ENCODE data around the gene OR5H6.

OR5H6 gene

DNA sequence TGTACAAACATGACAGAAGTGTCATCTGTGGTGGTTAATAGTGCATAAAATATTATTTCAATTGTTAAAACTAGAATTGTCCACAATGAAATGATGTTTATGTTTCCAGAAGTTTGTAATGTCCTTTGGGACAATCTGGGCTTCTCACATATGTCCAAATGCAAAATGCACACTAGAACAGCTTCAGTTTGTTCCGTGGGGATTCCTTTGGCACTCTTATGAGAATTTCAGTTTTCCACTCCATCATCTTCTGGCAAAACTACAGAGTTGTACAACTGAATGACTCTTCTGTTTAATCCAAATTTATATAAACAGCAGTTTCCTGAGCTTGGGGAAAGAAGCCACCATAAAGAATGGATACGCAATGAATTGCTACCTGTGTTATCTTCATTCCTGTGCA is 2.0 kb upstream of the OR5H6 start:
- H3K27ac ChIP-seq (ENCODE audit: low read length): no peak overlapping the region
- no peaks in the 10 kb centered on the region for H3K4me1 ChIP-seq (ENCODE audit: control insufficient read depth, insufficient read depth, low read length)
- H3K4me3 ChIP-seq (ENCODE audit: low read length): no peak overlapping the region
- WGBS (ENCODE audit: insufficient coverage, insufficient read length): no CpG with 5 or more reads among the region's 2 CpGs
- no peak for DNase-seq (ENCODE audit: low read depth, low spot score)
- no peaks in the 10 kb centered on the region for H3K27me3 ChIP-seq (ENCODE audit: control insufficient read depth, insufficient read depth, low read length)
- no peaks in the 10 kb centered on the region for H3K36me3 ChIP-seq (ENCODE audit: control insufficient read depth, insufficient read depth, low read length)
- H3K9me3 ChIP-seq (ENCODE audit: control insufficient read depth, insufficient read depth, low read length): no peaks in the 10 kb centered on the region

- no CpG with 5 or more reads among the region's 3 CpGs for WGBS (ENCODE audit: insufficient coverage, insufficient read length)
- no peak overlapping the region for H3K27ac ChIP-seq (ENCODE audit: low read length)
- H3K27me3 ChIP-seq (ENCODE audit: control insufficient read depth, insufficient read depth, low read length): no peaks in the 10 kb centered on the region
- H3K9me3 ChIP-seq (ENCODE audit: control insufficient read depth, insufficient read depth, low read length): no peaks in the 10 kb centered on the region
- DNase-seq (ENCODE audit: low read depth, low spot score): no peak
- H3K4me1 ChIP-seq (ENCODE audit: control insufficient read depth, insufficient read depth, low read length): no peaks in the 10 kb centered on the region
- no peak overlapping the region for H3K4me3 ChIP-seq (ENCODE audit: low read length)
- H3K36me3 ChIP-seq (ENCODE audit: control insufficient read depth, insufficient read depth, low read length): no peaks in the 10 kb centered on the region; the same call in 1 of the 2 replicates
Measured at GRCh38 chr3:98269846-98270245, 5.8 kb downstream of the OR5H6 start.

DNA sequence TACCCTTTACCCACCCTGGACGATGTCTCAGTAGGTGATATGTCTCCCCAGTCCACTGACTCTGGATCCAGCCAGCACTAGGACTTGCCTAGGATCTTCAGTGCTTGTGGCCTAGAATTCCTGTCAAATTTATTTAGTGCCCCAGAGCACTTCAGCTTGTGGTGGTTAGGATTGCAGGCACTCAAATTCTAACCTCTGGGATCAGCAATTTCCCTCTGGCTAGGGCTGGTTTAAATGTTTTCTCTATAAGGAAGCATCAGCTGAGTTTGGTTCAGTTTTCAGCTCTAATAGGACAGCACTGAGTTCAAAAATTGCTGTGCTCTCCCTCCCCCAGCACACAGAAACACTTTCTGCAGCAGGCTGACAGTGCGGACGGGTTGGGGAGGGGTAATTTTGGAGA is 8.1 kb downstream of the OR5H6 start:
- Histone ChIP-seq H3K4me3 (ENCODE audit: low read length) (no peak overlapping the region), H3K4me1 (ENCODE audit: control insufficient read depth, insufficient read depth, low read length) (no peaks in the 10 kb centered on the region), H3K9me3 (ENCODE audit: control insufficient read depth, insufficient read depth, low read length) (no peaks in the 10 kb centered on the region), H3K36me3 (ENCODE audit: control insufficient read depth, insufficient read depth, low read length) (no peaks in the 10 kb centered on the region; the same call in 1 of the 2 replicates), H3K27me3 (ENCODE audit: control insufficient read depth, insufficient read depth, low read length) (no peaks in the 10 kb centered on the region), H3K27ac (ENCODE audit: low read length) (no peak overlapping the region)
- no CpG with 5 or more reads among the region's 3 CpGs for WGBS (ENCODE audit: insufficient coverage, insufficient read length)
- DNase-seq (ENCODE audit: low read depth, low spot score): no peak

DNA sequence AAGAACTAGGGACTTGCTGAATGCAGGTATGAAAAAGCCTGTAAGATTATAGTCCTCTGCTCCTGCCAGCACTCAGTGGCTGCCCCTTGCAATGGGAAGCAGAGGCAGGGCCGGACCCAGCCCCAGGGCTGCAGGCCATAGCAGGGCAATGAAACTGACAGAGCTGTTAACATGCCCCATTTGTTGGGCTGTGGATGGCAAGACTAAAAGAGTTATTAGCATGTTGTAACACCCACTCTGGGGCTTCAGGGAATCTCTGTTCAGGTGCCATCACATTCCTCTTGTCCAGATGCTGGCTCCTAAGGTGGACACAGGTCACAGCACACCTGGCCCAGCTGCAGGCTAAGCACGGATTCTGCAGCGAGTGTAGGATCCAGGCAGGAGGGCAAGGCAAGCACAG is 10.9 kb downstream of the OR5H6 start:
- no peak for DNase-seq (ENCODE audit: low read depth, low spot score)
- Histone ChIP-seq H3K4me3 (ENCODE audit: low read length) (no peak overlapping the region), H3K9me3 (ENCODE audit: control insufficient read depth, insufficient read depth, low read length) (no peaks in the 10 kb centered on the region), H3K27ac (ENCODE audit: low read length) (no peak overlapping the region), H3K36me3 (ENCODE audit: control insufficient read depth, insufficient read depth, low read length) (no peaks in the 10 kb centered on the region; the same call in 1 of the 2 replicates), H3K27me3 (ENCODE audit: control insufficient read depth, insufficient read depth, low read length) (no peaks in the 10 kb centered on the region), H3K4me1 (ENCODE audit: control insufficient read depth, insufficient read depth, low read length) (no peaks in the 10 kb centered on the region)
- no CpG with 5 or more reads among the region's 3 CpGs for WGBS (ENCODE audit: insufficient coverage, insufficient read length)

DNA sequence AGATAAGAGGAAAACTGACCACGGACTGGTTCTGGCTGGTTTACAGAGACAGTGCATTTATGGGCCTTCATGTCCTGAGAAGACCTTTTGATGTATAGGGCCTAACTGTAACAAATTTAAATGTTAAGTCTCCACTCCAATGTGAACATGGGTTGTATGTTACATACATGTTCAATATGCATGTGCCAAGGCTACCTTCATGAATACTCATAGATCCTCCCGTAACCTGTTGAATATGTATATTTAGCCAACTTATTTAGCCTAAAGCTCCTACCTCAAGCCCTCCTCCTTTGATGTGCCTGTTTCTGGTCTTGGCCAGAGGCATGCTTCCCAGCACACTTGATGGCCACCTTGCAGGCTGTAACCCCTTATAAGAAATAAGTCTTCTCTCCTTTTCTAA is 18.2 kb downstream of the OR5H6 start, which contains the start of gene OR5H2:
Gene OR5H2 (plus strand): TSS at position 301 of the 400 bp plus-strand sequence. CDS start 398 bp downstream, outside the sequence.
- Histone ChIP-seq H3K4me3 (ENCODE audit: low read length) (no peak within 1 kb of the TSS), H3K27me3 (ENCODE audit: control insufficient read depth, insufficient read depth, low read length) (no peaks in the 10 kb centered on the region), H3K9me3 (ENCODE audit: control insufficient read depth, insufficient read depth, low read length) (no peaks in the 10 kb centered on the region), H3K4me1 (ENCODE audit: control insufficient read depth, insufficient read depth, low read length) (no peaks in the 10 kb centered on the region), H3K36me3 (ENCODE audit: control insufficient read depth, insufficient read depth, low read length) (no peaks in the 10 kb centered on the region), H3K27ac (ENCODE audit: low read length) (no peak within 1 kb of the TSS)
- DNase-seq (ENCODE audit: low read depth, low spot score): no peak
- no CpG with 5 or more reads among the region's 2 CpGs for WGBS (ENCODE audit: insufficient coverage, insufficient read length)

DNA sequence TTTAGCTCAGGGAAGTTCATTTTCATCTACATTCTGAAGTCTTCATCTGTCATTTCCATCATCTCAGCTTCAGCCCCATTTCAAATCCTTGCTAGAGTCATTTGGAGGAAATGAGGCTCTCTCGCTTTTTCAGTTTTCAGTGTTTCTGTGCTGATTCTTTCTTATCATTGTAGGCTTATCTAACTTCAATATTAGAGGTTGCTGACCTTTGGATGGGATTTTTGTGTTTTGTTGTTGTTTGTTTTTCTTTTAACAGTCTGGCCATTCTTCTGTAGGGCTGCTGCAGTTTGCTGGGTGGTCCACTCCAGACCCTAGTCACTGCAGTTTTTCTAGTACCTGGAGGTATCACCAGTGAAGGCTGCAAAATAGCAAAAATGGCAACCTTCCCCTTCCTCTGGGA is 26.9 kb downstream of the OR5H6 start:
- no peaks in the 10 kb centered on the region for H3K36me3 ChIP-seq (ENCODE audit: control insufficient read depth, insufficient read depth, low read length)
- no peak overlapping the region for H3K27ac ChIP-seq (ENCODE audit: low read length)
- no peak for DNase-seq (ENCODE audit: low read depth, low spot score)
- H3K27me3 ChIP-seq (ENCODE audit: control insufficient read depth, insufficient read depth, low read length): no peaks in the 10 kb centered on the region
- no peaks in the 10 kb centered on the region for H3K9me3 ChIP-seq (ENCODE audit: control insufficient read depth, insufficient read depth, low read length)
- H3K4me3 ChIP-seq (ENCODE audit: low read length): no peak overlapping the region
- WGBS (ENCODE audit: insufficient coverage, insufficient read length): no CpG with 5 or more reads among the region's 1 CpG
- no peaks in the 10 kb centered on the region for H3K4me1 ChIP-seq (ENCODE audit: control insufficient read depth, insufficient read depth, low read length)

DNA sequence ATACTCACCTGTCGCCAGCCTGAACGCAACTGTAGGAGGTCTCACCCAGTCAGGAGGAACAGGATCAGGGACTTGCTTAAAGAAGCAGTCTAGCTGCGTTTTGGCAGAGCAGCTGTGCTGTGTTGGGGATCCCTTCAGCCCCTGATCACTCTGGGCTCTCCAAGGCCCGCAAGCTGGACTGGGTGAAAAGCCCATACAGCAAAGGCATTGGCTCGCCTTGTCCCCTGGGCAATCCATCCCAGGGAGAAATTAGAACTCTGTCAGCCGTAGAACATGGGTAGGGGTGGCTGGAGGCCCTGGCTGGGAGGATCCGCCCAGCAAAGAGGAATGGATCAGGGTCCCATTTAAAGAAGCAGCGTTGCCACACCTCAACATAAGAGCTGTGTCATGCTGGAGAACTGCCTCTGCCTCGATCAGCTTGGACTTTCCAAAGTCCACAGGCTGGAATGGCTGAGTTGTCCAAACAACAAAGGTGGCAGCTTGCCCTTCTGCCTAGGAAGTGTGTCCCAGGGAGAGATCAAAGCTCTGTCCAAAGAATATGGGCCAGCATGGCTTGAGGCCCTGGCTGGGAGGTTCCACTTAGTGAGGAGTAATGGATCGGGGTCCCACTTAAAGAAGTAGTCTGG is 27.4 kb downstream of the OR5H6 start:
- Histone ChIP-seq H3K27ac (ENCODE audit: low read length) (no peak overlapping the region), H3K27me3 (ENCODE audit: control insufficient read depth, insufficient read depth, low read length) (no peaks in the 10 kb centered on the region), H3K4me3 (ENCODE audit: low read length) (no peak overlapping the region), H3K4me1 (ENCODE audit: control insufficient read depth, insufficient read depth, low read length) (no peaks in the 10 kb centered on the region), H3K9me3 (ENCODE audit: control insufficient read depth, insufficient read depth, low read length) (no peaks in the 10 kb centered on the region), H3K36me3 (ENCODE audit: control insufficient read depth, insufficient read depth, low read length) (no peaks in the 10 kb centered on the region)
- no peak for DNase-seq (ENCODE audit: low read depth, low spot score)
- no CpG with 5 or more reads among the region's 10 CpGs for WGBS (ENCODE audit: insufficient coverage, insufficient read length)
